Measurements from ENCODE around the gene UBE2J2.

UBE2J2 gene

GRCh38 chr1:1306070-1306660, 32.5 kb upstream of the UBE2J2 start:
- TF ChIP-seq POLR2A (IDR thresholded peaks at IDR 0.05; ENCODE audit: low read length), result no peak
- no peak for TF ChIP-seq GATA1 (IDR thresholded peaks at IDR 0.05; ENCODE audit: low read depth, low read length)
- peak; percentile 50 to 53 for DNase-seq

- TF ChIP-seq GATA1 (IDR thresholded peaks at IDR 0.05; ENCODE audit: low read depth, low read length), result no peak
- TF ChIP-seq POLR2A (IDR thresholded peaks at IDR 0.05; ENCODE audit: low read length), result no peak
- peak; percentile 82 to 85 for DNase-seq
These were observed 31.8 kb upstream of the UBE2J2 start for GRCh38 chr1:1305300-1306069.

- DNase-seq, result peak in 1 of 2 experiments; percentile 39
- TF ChIP-seq GATA1 (IDR thresholded peaks at IDR 0.05; ENCODE audit: low read depth, low read length) (no peak), POLR2A (IDR thresholded peaks at IDR 0.05; ENCODE audit: low read length) (no peak)
These were observed 31.0 kb upstream of the UBE2J2 start for GRCh38 chr1:1304331-1305299.

- no peak for DNase-seq
- no peak for TF ChIP-seq POLR2A (IDR thresholded peaks at IDR 0.05; ENCODE audit: low read length)
- TF ChIP-seq GATA1 (IDR thresholded peaks at IDR 0.05; ENCODE audit: low read depth, low read length), result no peak
These were observed 30.1 kb upstream of the UBE2J2 start for GRCh38 chr1:1303736-1304135.

GRCh38 chr1:1302951-1303509, 29.4 kb upstream of the UBE2J2 start:
- no peak for DNase-seq
- TF ChIP-seq GATA1 (IDR thresholded peaks at IDR 0.05; ENCODE audit: low read depth, low read length) (no peak), POLR2A (IDR thresholded peaks at IDR 0.05; ENCODE audit: low read length) (no peak)

GRCh38 chr1:1302006-1302430, 28.4 kb upstream of the UBE2J2 start:
- TF ChIP-seq GATA1 (IDR thresholded peaks at IDR 0.05; ENCODE audit: low read depth, low read length) (no peak), POLR2A (IDR thresholded peaks at IDR 0.05; ENCODE audit: low read length) (no peak)
- peak in 1 of 2 experiments; percentile 38 for DNase-seq

GRCh38 chr1:1300352-1300739, 26.7 kb upstream of the UBE2J2 start:
- DNase-seq, result no peak

GRCh38 chr1:1299686-1300351, 26.2 kb upstream of the UBE2J2 start:
- TF ChIP-seq POLR2A (IDR thresholded peaks at IDR 0.05; ENCODE audit: low read length), result no peak
- no peak for TF ChIP-seq GATA1 (IDR thresholded peaks at IDR 0.05; ENCODE audit: low read depth, low read length)
- peak in 1 of 2 experiments; percentile 20 for DNase-seq

More at GRCh38 chr1:1300352-1300739, 26.7 kb upstream of the UBE2J2 start:
- TF ChIP-seq GATA1 (IDR thresholded peaks at IDR 0.05; ENCODE audit: low read depth, low read length) (no peak), POLR2A (IDR thresholded peaks at IDR 0.05; ENCODE audit: low read length) (no peak)

- TF ChIP-seq POLR2A (IDR thresholded peaks at IDR 0.05; ENCODE audit: low read length) (no peak), GATA1 (IDR thresholded peaks at IDR 0.05; ENCODE audit: low read depth, low read length) (no peak)
- peak; percentile 39 for DNase-seq
These were observed 25.4 kb upstream of the UBE2J2 start for GRCh38 chr1:1298861-1299685.

- no peak for TF ChIP-seq GATA1 (IDR thresholded peaks at IDR 0.05; ENCODE audit: low read depth, low read length)
- no peak for TF ChIP-seq POLR2A (IDR thresholded peaks at IDR 0.05; ENCODE audit: low read length)
- no peak for DNase-seq
These were observed 24.3 kb upstream of the UBE2J2 start for GRCh38 chr1:1297802-1298424.

GRCh38 chr1:1296070-1297061, 22.7 kb upstream of the UBE2J2 start:
- no peak for DNase-seq

More at GRCh38 chr1:1296070-1297061, 22.7 kb upstream of the UBE2J2 start:
- no peak for TF ChIP-seq POLR2A (IDR thresholded peaks at IDR 0.05; ENCODE audit: low read length)
- TF ChIP-seq GATA1 (IDR thresholded peaks at IDR 0.05; ENCODE audit: low read depth, low read length), result no peak
